Measurements from ENCODE around the gene CCDC40. TPM values are rescaled to one million over a fixed set of nuclear protein-coding genes. Genes with fewer than 3 reads are reported as not detected.

Gene CCDC40
- total and polyA plus RNA-seq, 2 of the 13 experiments (the other 11 are each of a cell fraction or from before 2014, with no cell fraction given): 4.1 to 5.5 TPM

DNA sequence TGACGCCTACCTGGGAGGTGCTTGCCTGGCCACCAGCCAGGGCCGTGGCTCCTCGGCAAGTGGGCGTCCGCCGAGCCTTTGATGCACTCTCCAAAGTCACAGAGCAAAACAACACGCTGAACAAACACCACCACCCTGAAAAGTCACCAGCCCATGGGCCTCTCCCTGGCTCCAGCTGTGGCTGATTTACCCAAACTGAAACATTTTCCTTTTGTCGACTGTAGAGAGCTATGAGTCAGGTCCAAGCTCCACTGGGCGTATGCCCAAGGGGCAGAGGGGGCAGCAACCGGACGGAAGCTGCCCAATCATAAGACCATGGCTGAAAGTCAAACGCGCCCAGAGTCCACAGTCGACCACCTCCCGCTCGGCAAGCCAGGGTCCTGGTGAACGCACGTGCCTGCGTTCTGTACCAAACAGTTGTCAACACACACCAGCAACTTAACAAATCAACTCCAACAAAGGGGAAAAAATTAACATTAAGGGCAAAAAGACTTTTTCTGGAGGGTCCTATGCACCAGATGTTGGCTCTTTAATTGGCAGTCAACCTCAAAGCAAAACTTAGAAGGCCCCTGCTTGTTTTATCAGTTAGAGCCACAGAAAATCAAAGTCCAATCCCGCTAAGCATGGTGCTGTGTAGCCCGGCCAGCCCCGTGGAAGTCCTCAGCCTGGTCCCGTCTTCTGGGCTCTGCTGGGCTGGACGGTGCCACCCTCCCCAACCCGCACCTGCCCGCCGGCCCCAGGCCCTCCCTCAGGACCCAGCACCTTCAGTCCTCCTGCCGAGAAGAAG, 48.1 kb upstream of the CCDC40 start (continued):
- no peak for TF ChIP-seq MBNL3 (CRISPR knock-in tag; conservative IDR thresholded peaks at IDR 0.05)
- TF ChIP-seq KLF6 (CRISPR knock-in tag; IDR thresholded peaks at IDR 0.05): 0 out of 2 replicates have a peak, but pooled peaks have one; percentile 70
- peak; percentile 69 for TF ChIP-seq SKI (IDR thresholded peaks at IDR 0.05; ENCODE audit: partially characterized antibody)
- TF ChIP-seq, protein P1, sequence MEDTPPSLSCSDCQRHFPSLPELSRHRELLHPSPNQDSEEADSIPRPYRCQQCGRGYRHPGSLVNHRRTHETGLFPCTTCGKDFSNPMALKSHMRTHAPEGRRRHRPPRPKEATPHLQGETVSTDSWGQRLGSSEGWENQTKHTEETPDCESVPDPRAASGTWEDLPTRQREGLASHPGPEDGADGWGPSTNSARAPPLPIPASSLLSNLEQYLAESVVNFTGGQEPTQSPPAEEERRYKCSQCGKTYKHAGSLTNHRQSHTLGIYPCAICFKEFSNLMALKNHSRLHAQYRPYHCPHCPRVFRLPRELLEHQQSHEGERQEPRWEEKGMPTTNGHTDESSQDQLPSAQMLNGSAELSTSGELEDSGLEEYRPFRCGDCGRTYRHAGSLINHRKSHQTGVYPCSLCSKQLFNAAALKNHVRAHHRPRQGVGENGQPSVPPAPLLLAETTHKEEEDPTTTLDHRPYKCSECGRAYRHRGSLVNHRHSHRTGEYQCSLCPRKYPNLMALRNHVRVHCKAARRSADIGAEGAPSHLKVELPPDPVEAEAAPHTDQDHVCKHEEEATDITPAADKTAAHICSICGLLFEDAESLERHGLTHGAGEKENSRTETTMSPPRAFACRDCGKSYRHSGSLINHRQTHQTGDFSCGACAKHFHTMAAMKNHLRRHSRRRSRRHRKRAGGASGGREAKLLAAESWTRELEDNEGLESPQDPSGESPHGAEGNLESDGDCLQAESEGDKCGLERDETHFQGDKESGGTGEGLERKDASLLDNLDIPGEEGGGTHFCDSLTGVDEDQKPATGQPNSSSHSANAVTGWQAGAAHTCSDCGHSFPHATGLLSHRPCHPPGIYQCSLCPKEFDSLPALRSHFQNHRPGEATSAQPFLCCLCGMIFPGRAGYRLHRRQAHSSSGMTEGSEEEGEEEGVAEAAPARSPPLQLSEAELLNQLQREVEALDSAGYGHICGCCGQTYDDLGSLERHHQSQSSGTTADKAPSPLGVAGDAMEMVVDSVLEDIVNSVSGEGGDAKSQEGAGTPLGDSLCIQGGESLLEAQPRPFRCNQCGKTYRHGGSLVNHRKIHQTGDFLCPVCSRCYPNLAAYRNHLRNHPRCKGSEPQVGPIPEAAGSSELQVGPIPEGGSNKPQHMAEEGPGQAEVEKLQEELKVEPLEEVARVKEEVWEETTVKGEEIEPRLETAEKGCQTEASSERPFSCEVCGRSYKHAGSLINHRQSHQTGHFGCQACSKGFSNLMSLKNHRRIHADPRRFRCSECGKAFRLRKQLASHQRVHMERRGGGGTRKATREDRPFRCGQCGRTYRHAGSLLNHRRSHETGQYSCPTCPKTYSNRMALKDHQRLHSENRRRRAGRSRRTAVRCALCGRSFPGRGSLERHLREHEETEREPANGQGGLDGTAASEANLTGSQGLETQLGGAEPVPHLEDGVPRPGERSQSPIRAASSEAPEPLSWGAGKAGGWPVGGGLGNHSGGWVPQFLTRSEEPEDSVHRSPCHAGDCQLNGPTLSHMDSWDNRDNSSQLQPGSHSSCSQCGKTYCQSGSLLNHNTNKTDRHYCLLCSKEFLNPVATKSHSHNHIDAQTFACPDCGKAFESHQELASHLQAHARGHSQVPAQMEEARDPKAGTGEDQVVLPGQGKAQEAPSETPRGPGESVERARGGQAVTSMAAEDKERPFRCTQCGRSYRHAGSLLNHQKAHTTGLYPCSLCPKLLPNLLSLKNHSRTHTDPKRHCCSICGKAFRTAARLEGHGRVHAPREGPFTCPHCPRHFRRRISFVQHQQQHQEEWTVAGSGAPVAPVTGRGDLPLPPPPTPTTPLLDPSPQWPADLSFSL (CRISPR knock-in tag; IDR thresholded peaks at IDR 0.05): no peak; the same call in 1 of the 2 replicates
- TF ChIP-seq ELF4 (CRISPR knock-in tag; IDR thresholded peaks at IDR 0.05; ENCODE audit: borderline replicate concordance): no peak; the same call in 1 of the 2 replicates
- peak; percentile 73 for TF ChIP-seq ZNF546 (CRISPR knock-in tag; conservative IDR thresholded peaks at IDR 0.05)
- no peak for TF ChIP-seq ZFP36 (IDR thresholded peaks at IDR 0.05; ENCODE audit: borderline replicate concordance, low read depth, low read length, partially characterized antibody)
- TF ChIP-seq ZNF883 (CRISPR knock-in tag; IDR thresholded peaks at IDR 0.05; ENCODE audit: not compliant biosample characterization): peak; percentile 69
- TF ChIP-seq HES4 (CRISPR knock-in tag; IDR thresholded peaks at IDR 0.05; ENCODE audit: borderline replicate concordance): no peak
- TF ChIP-seq, protein P2, sequence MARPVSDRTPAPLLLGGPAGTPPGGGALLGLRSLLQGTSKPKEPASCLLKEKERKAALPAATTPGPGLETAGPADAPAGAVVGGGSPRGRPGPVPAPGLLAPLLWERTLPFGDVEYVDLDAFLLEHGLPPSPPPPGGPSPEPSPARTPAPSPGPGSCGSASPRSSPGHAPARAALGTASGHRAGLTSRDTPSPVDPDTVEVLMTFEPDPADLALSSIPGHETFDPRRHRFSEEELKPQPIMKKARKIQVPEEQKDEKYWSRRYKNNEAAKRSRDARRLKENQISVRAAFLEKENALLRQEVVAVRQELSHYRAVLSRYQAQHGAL (CRISPR knock-in tag; IDR thresholded peaks at IDR 0.05; ENCODE audit: not compliant biosample characterization): peak; percentile 53
- no peak for TF ChIP-seq GTF3A (CRISPR knock-in tag; conservative IDR thresholded peaks at IDR 0.05)
- TF ChIP-seq ZNF280D (CRISPR knock-in tag; IDR thresholded peaks at IDR 0.05): peak; percentile 70
- peak; percentile 67 for TF ChIP-seq AGO1 (IDR thresholded peaks at IDR 0.05; ENCODE audit: low read depth, low read length, poor library complexity, severe bottlenecking)
- 0 out of 2 replicates have a peak, but pooled peaks have one; percentile 42 for TF ChIP-seq RELA (CRISPR knock-in tag; IDR thresholded peaks at IDR 0.05)
- TF ChIP-seq, protein P3, sequence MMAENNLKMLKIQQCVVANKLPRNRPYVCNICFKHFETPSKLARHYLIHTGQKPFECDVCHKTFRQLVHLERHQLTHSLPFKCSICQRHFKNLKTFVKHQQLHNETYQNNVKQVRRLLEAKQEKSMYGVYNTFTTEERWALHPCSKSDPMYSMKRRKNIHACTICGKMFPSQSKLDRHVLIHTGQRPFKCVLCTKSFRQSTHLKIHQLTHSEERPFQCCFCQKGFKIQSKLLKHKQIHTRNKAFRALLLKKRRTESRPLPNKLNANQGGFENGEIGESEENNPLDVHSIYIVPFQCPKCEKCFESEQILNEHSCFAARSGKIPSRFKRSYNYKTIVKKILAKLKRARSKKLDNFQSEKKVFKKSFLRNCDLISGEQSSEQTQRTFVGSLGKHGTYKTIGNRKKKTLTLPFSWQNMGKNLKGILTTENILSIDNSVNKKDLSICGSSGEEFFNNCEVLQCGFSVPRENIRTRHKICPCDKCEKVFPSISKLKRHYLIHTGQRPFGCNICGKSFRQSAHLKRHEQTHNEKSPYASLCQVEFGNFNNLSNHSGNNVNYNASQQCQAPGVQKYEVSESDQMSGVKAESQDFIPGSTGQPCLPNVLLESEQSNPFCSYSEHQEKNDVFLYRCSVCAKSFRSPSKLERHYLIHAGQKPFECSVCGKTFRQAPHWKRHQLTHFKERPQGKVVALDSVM (CRISPR knock-in tag; IDR thresholded peaks at IDR 0.05): peak; percentile 73; the same call in 1 of the 2 replicates
